PC-3 (cell line): ENCODE measurements around the gene MTA1.

Experiments
- EZH2 ChIP-seq: fragments of 300-600 bp; sonication (generic); IDR thresholded peaks from one replicate; pipeline ENCODE4 v1.6.1; 2017; ENCODE audit warnings: antibody characterized with exemption, mild to moderate bottlenecking, low read length; ENCODE audit not compliant: unreplicated experiment
- EZH2phosphoT487 ChIP-seq: fragments of 300-600 bp; sonication (generic); IDR thresholded peaks from 2 replicates; pipeline ENCODE4 v1.6.1; 2018; ENCODE audit warnings: mild to moderate bottlenecking, antibody characterized with exemption, low read length, borderline replicate concordance
- TF ChIP-seq, protein P1 (sequence below): fragments of 300-600 bp; sonication (generic); conservative IDR thresholded peaks from 2 replicates; pipeline ENCODE4 v1.5.1; 2017; ENCODE audit warnings: antibody characterized with exemption, low read depth, mild to moderate bottlenecking, low read length

DNA sequence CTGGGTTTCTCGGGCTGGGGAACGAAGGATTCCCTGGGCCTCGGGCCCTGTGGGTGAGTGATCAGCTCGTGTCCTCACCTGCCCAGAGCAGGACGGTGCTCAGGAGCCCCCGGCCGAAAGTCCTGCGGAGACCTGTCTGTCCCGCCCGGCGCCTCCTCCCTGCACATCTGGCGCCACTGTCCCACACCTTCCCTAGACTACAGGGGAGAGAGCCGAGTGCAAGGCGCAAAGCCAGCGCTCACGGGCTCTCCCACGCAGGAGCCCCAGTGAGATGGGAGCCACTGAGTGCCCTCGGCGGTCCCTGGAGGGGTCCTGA lies 34.3 kb upstream of the MTA1 start:
- no peak for TF ChIP-seq EZH2
- TF ChIP-seq, protein P1, sequence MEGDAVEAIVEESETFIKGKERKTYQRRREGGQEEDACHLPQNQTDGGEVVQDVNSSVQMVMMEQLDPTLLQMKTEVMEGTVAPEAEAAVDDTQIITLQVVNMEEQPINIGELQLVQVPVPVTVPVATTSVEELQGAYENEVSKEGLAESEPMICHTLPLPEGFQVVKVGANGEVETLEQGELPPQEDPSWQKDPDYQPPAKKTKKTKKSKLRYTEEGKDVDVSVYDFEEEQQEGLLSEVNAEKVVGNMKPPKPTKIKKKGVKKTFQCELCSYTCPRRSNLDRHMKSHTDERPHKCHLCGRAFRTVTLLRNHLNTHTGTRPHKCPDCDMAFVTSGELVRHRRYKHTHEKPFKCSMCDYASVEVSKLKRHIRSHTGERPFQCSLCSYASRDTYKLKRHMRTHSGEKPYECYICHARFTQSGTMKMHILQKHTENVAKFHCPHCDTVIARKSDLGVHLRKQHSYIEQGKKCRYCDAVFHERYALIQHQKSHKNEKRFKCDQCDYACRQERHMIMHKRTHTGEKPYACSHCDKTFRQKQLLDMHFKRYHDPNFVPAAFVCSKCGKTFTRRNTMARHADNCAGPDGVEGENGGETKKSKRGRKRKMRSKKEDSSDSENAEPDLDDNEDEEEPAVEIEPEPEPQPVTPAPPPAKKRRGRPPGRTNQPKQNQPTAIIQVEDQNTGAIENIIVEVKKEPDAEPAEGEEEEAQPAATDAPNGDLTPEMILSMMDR: no peak
- no peak for TF ChIP-seq EZH2phosphoT487
